Astrocyte (in vitro differentiated cells and primary cell): ENCODE data around the gene PEX11A.

Source experiments
- CTCF ChIP-seq: IDR thresholded peaks from 2 replicates; pipeline ENCODE4 v1.5.1; 2011; ENCODE audit warnings: low read depth, mild to moderate bottlenecking, inconsistent platforms, low read length, moderate library complexity; ENCODE audit not compliant: insufficient read depth
- EZH2 ChIP-seq: IDR thresholded peaks from 2 replicates; pipeline ENCODE4 v1.6.1; 2012; ENCODE audit warnings: mild to moderate bottlenecking, low read length, inconsistent platforms; ENCODE audit not compliant: insufficient read depth

- TF ChIP-seq CTCF = no peak
- no peak for TF ChIP-seq EZH2
These were observed 36.2 kb downstream of the PEX11A start for GRCh38 chr15:89654301-89654761.
